Stimulated activated CD8-positive, alpha-beta memory T cell treated with anti-CD3 and anti-CD28 coated beads, Interleukin-2, amount 100 ng/mL, for 1 hour (primary cell): ENCODE data around the gene LRRTM4.
"Not testable (repeated sequence)": the region's sequence is repeated elsewhere in the genome, so short reads cannot be mapped to it uniquely, and the experiment has no call there.

Experiments
- DNase-seq, 2 donors: peaks; one replicate each; pipeline ENCODE4 v3.0.0-alpha.2; 2020; ENCODE audit warnings: low read depth in 2 of 2

LRRTM4 gene

GRCh38 chr2:76870011-76870410 is 652.2 kb downstream of the LRRTM4 start:
- no peak for DNase-seq

GRCh38 chr2:76867854-76868253 is 654.3 kb downstream of the LRRTM4 start:
- DNase-seq = no peak

- no peak for DNase-seq
These were observed 655.7 kb downstream of the LRRTM4 start for GRCh38 chr2:76866464-76866863.

GRCh38 chr2:76862901-76863300 is 659.3 kb downstream of the LRRTM4 start:
- no peak for DNase-seq

GRCh38 chr2:76861708-76862107 is 660.5 kb downstream of the LRRTM4 start:
- no peak for DNase-seq

- DNase-seq = no peak
These were observed 671.2 kb downstream of the LRRTM4 start for GRCh38 chr2:76851000-76851399.

GRCh38 chr2:76849086-76849485 is 673.1 kb downstream of the LRRTM4 start:
- DNase-seq = no peak

- no peak for DNase-seq
These were observed 682.4 kb downstream of the LRRTM4 start for GRCh38 chr2:76839826-76840225.

- DNase-seq = no peak
These were observed 692.6 kb downstream of the LRRTM4 start for GRCh38 chr2:76829374-76830234.

- DNase-seq = no peak
These were observed 695.5 kb downstream of the LRRTM4 start for GRCh38 chr2:76826691-76827090.

- DNase-seq = no peak
These were observed 696.8 kb downstream of the LRRTM4 start for GRCh38 chr2:76825140-76825970.

GRCh38 chr2:76821731-76822130 is 700.4 kb downstream of the LRRTM4 start:
- DNase-seq = no peak

- DNase-seq = no peak
These were observed 709.1 kb downstream of the LRRTM4 start for GRCh38 chr2:76813084-76813483.

GRCh38 chr2:76812156-76812555 is 710.0 kb downstream of the LRRTM4 start:
- DNase-seq = no peak

- DNase-seq = no peak
These were observed 713.0 kb downstream of the LRRTM4 start for GRCh38 chr2:76809136-76809535.

- DNase-seq = no peak
These were observed 713.4 kb downstream of the LRRTM4 start for GRCh38 chr2:76808732-76809131.

- DNase-seq = no peak
These were observed 728.4 kb downstream of the LRRTM4 start for GRCh38 chr2:76793647-76794334.

GRCh38 chr2:76781313-76781712 is 740.9 kb downstream of the LRRTM4 start:
- DNase-seq = not testable (repeated sequence)

- DNase-seq = no peak
These were observed 758.9 kb downstream of the LRRTM4 start for GRCh38 chr2:76763276-76763675.

GRCh38 chr2:76760367-76760704 is 761.8 kb downstream of the LRRTM4 start:
- no peak for DNase-seq

- DNase-seq = no peak
These were observed 762.4 kb downstream of the LRRTM4 start for GRCh38 chr2:76759634-76760366.

GRCh38 chr2:76752506-76752905 is 769.7 kb downstream of the LRRTM4 start:
- no peak for DNase-seq
